ENCODE data around the gene PSMA4. TPM values are rescaled to one million over a fixed set of nuclear protein-coding genes. Genes with fewer than 3 reads are reported as not detected.

Gene PSMA4
- total RNA-seq, 6 donors from 2014 or later: 48.2 to 176 (median 120) TPM

DNA sequence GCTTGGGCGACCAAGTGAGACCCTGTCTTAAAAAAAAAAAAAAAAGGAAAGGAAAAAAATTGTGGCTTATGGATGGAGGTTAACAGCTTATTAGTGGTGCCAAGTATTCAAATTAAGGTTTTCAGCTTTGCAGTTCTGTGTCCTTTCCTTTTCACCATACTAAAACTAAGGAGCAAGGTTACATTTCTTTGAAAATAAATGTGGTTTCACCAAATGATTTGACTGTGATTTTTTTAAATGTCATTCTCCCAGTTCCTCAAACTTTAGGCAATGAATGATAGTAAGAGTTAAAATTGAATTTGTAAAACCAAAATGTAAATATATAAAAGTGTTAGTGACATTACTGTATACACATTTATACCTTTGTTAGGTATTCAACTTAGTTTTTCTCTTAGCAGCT, 34.7 kb downstream of the PSMA4 start:
- DNase-seq (no peak), ATAC-seq (ENCODE audit: low FRiP score in 2 of 2) (no peak)
- Histone ChIP-seq H3K36me3 (no peaks in the 10 kb centered on the region), H3K27me3 (no peaks in the 10 kb centered on the region), H3K4me3 (no peak overlapping the region), H3K9me3 (no peaks in the 10 kb centered on the region), H3K4me1 (no peaks in the 10 kb centered on the region), H3K27ac (no peak overlapping the region)
- TF ChIP-seq, protein P1, sequence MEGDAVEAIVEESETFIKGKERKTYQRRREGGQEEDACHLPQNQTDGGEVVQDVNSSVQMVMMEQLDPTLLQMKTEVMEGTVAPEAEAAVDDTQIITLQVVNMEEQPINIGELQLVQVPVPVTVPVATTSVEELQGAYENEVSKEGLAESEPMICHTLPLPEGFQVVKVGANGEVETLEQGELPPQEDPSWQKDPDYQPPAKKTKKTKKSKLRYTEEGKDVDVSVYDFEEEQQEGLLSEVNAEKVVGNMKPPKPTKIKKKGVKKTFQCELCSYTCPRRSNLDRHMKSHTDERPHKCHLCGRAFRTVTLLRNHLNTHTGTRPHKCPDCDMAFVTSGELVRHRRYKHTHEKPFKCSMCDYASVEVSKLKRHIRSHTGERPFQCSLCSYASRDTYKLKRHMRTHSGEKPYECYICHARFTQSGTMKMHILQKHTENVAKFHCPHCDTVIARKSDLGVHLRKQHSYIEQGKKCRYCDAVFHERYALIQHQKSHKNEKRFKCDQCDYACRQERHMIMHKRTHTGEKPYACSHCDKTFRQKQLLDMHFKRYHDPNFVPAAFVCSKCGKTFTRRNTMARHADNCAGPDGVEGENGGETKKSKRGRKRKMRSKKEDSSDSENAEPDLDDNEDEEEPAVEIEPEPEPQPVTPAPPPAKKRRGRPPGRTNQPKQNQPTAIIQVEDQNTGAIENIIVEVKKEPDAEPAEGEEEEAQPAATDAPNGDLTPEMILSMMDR (IDR thresholded peaks at IDR 0.05): no peak
- TF ChIP-seq POLR2A (IDR thresholded peaks at IDR 0.05) (no peak), POLR2AphosphoS5 (IDR thresholded peaks at IDR 0.05) (no peak)
- WGBS, 2 donors: 88 to 100% methylated on average over 1 of the region's 1 CpG

DNA sequence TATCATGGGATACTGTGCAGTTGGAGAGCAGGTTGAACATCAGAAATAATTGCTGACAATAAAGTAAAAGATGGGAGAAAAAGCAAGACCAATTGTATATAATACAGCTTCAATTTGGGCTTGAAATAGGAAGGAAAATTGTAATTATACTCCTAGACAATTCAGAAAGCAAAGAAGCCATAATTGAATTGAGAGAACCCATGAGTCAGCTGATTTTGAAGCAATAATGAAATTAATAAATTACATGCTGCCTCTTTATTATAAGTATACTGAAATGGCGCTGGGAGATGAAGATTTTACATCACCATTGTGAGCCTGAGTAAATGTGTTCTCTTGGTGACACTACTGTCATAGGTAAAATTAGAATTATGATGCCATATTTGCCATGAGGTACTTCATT, 57.3 kb downstream of the PSMA4 start:
- ATAC-seq (ENCODE audit: low FRiP score in 2 of 2): no peak
- TF ChIP-seq POLR2A (IDR thresholded peaks at IDR 0.05) (no peak), POLR2AphosphoS5 (IDR thresholded peaks at IDR 0.05) (no peak), EP300 (IDR thresholded peaks at IDR 0.05) (no peak)
- TF ChIP-seq, protein P1 (IDR thresholded peaks at IDR 0.05): no peak
- no peak overlapping the region for H3K4me3 ChIP-seq
- H3K9me3 ChIP-seq: no peaks in the 10 kb centered on the region
- H3K4me1 ChIP-seq: no peaks in the 10 kb centered on the region
- no peak overlapping the region for H3K27ac ChIP-seq
- DNase-seq: no peak
- 91 to 100% methylated on average over 1 of the region's 1 CpG for WGBS, 2 donors
- no peaks in the 10 kb centered on the region for H3K36me3 ChIP-seq
- H3K27me3 ChIP-seq: no peaks in the 10 kb centered on the region

DNA sequence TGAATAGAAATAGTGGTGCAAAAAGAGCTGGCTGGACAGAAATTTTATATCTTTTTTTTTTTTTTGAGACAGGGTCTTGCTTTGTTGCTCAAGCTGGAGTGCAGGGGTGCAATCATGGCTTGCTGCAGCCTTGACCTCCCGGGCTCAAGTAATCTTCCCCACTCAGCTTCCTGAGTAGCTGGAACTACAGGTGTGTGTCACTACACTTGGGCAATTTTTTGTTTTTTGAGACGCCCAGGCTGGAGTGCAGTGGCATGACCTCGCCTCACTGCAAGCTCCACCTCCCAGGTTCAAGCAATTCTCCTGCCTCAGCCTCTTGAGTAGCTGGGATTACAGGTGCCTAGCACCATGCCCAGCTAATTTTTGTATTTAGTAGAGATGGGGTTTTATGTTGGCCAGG, 58.1 kb downstream of the PSMA4 start:
- Histone ChIP-seq H3K9me3 (no peaks in the 10 kb centered on the region), H3K4me3 (no peak overlapping the region), H3K4me1 (no peaks in the 10 kb centered on the region), H3K27ac (no peak overlapping the region), H3K27me3 (no peaks in the 10 kb centered on the region), H3K36me3 (no peaks in the 10 kb centered on the region)
- DNase-seq: no peak
- 63 to 72% methylated on average over 3 of the region's 3 CpGs for WGBS, 2 donors
- no peak for ATAC-seq (ENCODE audit: low FRiP score in 2 of 2)
- no peak for TF ChIP-seq POLR2A (IDR thresholded peaks at IDR 0.05)
- TF ChIP-seq POLR2AphosphoS5 (IDR thresholded peaks at IDR 0.05): no peak
- TF ChIP-seq, protein P1 (IDR thresholded peaks at IDR 0.05): no peak
- TF ChIP-seq EP300 (IDR thresholded peaks at IDR 0.05): no peak

DNA sequence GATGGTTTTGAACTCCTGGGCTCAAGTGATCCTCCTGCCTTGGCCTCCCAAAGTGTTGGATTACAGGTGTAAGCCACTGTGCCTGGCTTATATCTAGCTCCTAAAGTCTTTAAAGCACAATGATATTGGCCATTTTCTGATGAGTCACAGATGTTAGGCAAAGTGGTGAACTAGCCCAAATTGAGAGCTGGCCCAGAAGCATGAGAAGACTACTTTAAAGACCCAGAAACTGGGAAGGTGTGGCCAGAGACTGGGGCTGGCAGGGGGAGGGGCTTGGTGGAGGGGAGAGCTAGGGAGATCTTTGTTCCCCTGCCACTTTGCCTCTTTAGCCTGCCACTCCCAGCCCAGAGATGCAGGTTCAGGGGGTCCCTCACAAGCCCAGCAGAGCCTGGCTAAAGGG, 58.9 kb downstream of the PSMA4 start:
- TF ChIP-seq POLR2AphosphoS5 (IDR thresholded peaks at IDR 0.05) (no peak), EP300 (IDR thresholded peaks at IDR 0.05) (no peak), POLR2A (IDR thresholded peaks at IDR 0.05) (no peak)
- TF ChIP-seq, protein P1 (IDR thresholded peaks at IDR 0.05): no peak
- DNase-seq: no peak
- Histone ChIP-seq H3K36me3 (no peaks in the 10 kb centered on the region), H3K27ac (no peak overlapping the region), H3K4me3 (no peak overlapping the region), H3K9me3 (no peaks in the 10 kb centered on the region), H3K4me1 (no peaks in the 10 kb centered on the region), H3K27me3 (no peaks in the 10 kb centered on the region)
- ATAC-seq (ENCODE audit: low FRiP score in 2 of 2): no peak

Small RNAs within 50 kb of the gene (small RNA-seq; reads per million reads assigned to genes)
- gene AC067863.2: 0 reads per million in 4 donors

Other genes with a start within 250 kb of the PSMA4 start
- 10 to 100 TPM; 33.6 to 67.1 (median 50.3) TPM for gene SKIC8, start 240.8 kb upstream of the PSMA4 start, total RNA-seq
- under 1 TPM in 2 of 6 donors, not detected in 4; 0.44 to 0.57 TPM for gene CRABP1, start 200.1 kb upstream of the PSMA4 start, total RNA-seq
- 10 to 100 TPM; 26.8 to 51.3 (median 40.8) TPM for gene IREB2, start 102.2 kb upstream of the PSMA4 start, total RNA-seq
- 1 to 10 TPM; 2.8 to 6.3 (median 3.2) TPM for gene HYKK, start 32.9 kb upstream of the PSMA4 start, total RNA-seq
- 1 to 10 TPM in 1 of 6 donors, under 1 TPM in 3, not detected in 2; 0.29 to 1.5 (median 0.38) TPM for gene CHRNA5, start 25.1 kb downstream of the PSMA4 start, total RNA-seq
- under 1 TPM in 5 of 6 donors, not detected in 1; 0.13 to 0.49 (median 0.22) TPM for gene CHRNA3, start 80.6 kb downstream of the PSMA4 start, total RNA-seq
- not detected for gene CHRNB4, start 100.8 kb downstream of the PSMA4 start, total RNA-seq